ENCODE data around the gene CNOT6L.
A peak's percentile ranks its signal among the peaks of the same experiment; 100 is the strongest.

- TF ChIP-seq CTCF (IDR thresholded peaks at IDR 0.05) (no peak), NPAS2 (CRISPR knock-in tag; IDR thresholded peaks at IDR 0.05; ENCODE audit: borderline replicate concordance) (no peak), MAX (IDR thresholded peaks at IDR 0.05) (no peak), BCL3 (IDR thresholded peaks at IDR 0.05) (no peak), POLR2A (IDR thresholded peaks at IDR 0.05; ENCODE audit: low read length) (no peak), KDM1A (IDR thresholded peaks at IDR 0.05; ENCODE audit: low read depth) (no peak), SMC3 (IDR thresholded peaks at IDR 0.05) (no peak), ZFP36 (IDR thresholded peaks at IDR 0.05; ENCODE audit: borderline replicate concordance, partially characterized antibody) (no peak), EP300 (IDR thresholded peaks at IDR 0.05) (no peak), FOSL2 (IDR thresholded peaks at IDR 0.05) (no peak), FOSL2 (CRISPR knock-in tag; IDR thresholded peaks at IDR 0.05) (no peak), RNF2 (IDR thresholded peaks at IDR 0.05; ENCODE audit: borderline replicate concordance, low read depth) (no peak), HES2 (IDR thresholded peaks at IDR 0.05) (no peak), PBX3 (IDR thresholded peaks at IDR 0.05) (no peak), MAFK (IDR thresholded peaks at IDR 0.05; ENCODE audit: partially characterized antibody) (peak; percentile 32)
Observed at GRCh38 chr4:77742054-77742453, 77.1 kb downstream of the CNOT6L start.
